Measurements from ENCODE around the gene CDC42SE2. TPM values are rescaled to one million over a fixed set of nuclear protein-coding genes. Genes with fewer than 3 reads are reported as not detected.
A peak's percentile ranks its signal among the peaks of the same experiment; 100 is the strongest.
"Not testable (repeated sequence)": the region's sequence is repeated elsewhere in the genome, so short reads cannot be mapped to it uniquely, and the experiment has no call there.

The CDC42SE2 gene
- total RNA-seq, 2 experiments from 2014 or later = 115 to 126 TPM

- H3K4me3 Mint-ChIP-seq; CTCF ChIA-PET; DNase-seq; H3K27ac Mint-ChIP-seq; ATAC-seq; H3K27me3 Mint-ChIP-seq (ENCODE audit: low read depth): not testable (repeated sequence)
- H3K4me1 Mint-ChIP-seq (ENCODE audit: low read depth) = peaks cover 63% of the 10 kb centered on the region
- POLR2A ChIA-PET = interaction anchor here (1.1 kb wide), 1 partner anchor 52 kb away, joined by 3 read pairs; no protein-coding TSS in a partner anchor
- peaks cover 93% of the 10 kb centered on the region for H3K36me3 Mint-ChIP-seq (ENCODE audit: low read depth)
- H3K9me3 Mint-ChIP-seq (ENCODE audit: insufficient read depth) = peaks cover 15% of the 10 kb centered on the region
Measured at GRCh38 chr5:131337240-131338050, 73.6 kb downstream of the CDC42SE2 start.

- no peak for ATAC-seq
- POLR2A ChIA-PET = interaction anchor here (0.7 to 1.1 kb wide), 2 partner anchors 48 to 53 kb away, joined by 3 read pairs; no protein-coding TSS in a partner anchor
- no peak for DNase-seq
- H3K27me3 Mint-ChIP-seq (ENCODE audit: low read depth) = no peaks in the 10 kb centered on the region
- no peak overlapping the region for H3K4me3 Mint-ChIP-seq
- peaks cover 15% of the 10 kb centered on the region for H3K9me3 Mint-ChIP-seq (ENCODE audit: insufficient read depth)
- H3K4me1 Mint-ChIP-seq (ENCODE audit: low read depth) = peaks cover 62% of the 10 kb centered on the region
- CTCF ChIA-PET = no interaction called here
- no peak overlapping the region for H3K27ac Mint-ChIP-seq
- H3K36me3 Mint-ChIP-seq (ENCODE audit: low read depth) = peaks cover 92% of the 10 kb centered on the region
Measured at GRCh38 chr5:131338051-131338453, 74.2 kb downstream of the CDC42SE2 start.

GRCh38 chr5:131344288-131344687, 80.4 kb downstream of the CDC42SE2 start:
- Mint-ChIP-seq H3K9me3 (ENCODE audit: insufficient read depth) (peaks cover 18% of the 10 kb centered on the region), H3K4me1 (ENCODE audit: low read depth) (peaks cover 54% of the 10 kb centered on the region), H3K27ac (peak overlapping the region; percentile 7), H3K36me3 (ENCODE audit: low read depth) (peaks cover 91% of the 10 kb centered on the region)
- H3K27me3 Mint-ChIP-seq (ENCODE audit: low read depth); DNase-seq; ATAC-seq; H3K4me3 Mint-ChIP-seq; POLR2A ChIA-PET: not testable (repeated sequence)
- CTCF ChIA-PET = interaction anchor here (2.2 kb wide), 1 partner anchor 38 kb away, joined by 6 read pairs; no protein-coding TSS in a partner anchor

GRCh38 chr5:131346204-131346603, 82.4 kb downstream of the CDC42SE2 start:
- ATAC-seq; H3K27me3 Mint-ChIP-seq (ENCODE audit: low read depth); H3K4me3 Mint-ChIP-seq; DNase-seq: not testable (repeated sequence)
- Mint-ChIP-seq H3K36me3 (ENCODE audit: low read depth) (peaks cover 72% of the 10 kb centered on the region), H3K4me1 (ENCODE audit: low read depth) (peaks cover 45% of the 10 kb centered on the region), H3K9me3 (ENCODE audit: insufficient read depth) (peaks cover 15% of the 10 kb centered on the region), H3K27ac (peak overlapping the region; percentile 2)
- ChIA-PET POLR2A (interaction anchor here (0.6 kb wide), 1 partner anchor 20 kb away, joined by 4 read pairs; no protein-coding TSS in a partner anchor), CTCF (interaction anchor here (2.2 kb wide), 1 partner anchor 36 kb away, joined by 6 read pairs; no protein-coding TSS in a partner anchor)

GRCh38 chr5:131353991-131354390, 90.1 kb downstream of the CDC42SE2 start:
- CTCF ChIA-PET = interaction anchor here (3.7 kb wide), 1 partner anchor 29 kb away, joined by 32 read pairs; no protein-coding TSS in a partner anchor
- Mint-ChIP-seq H3K4me1 (ENCODE audit: low read depth) (peaks cover 45% of the 10 kb centered on the region), H3K27me3 (ENCODE audit: low read depth) (no peaks in the 10 kb centered on the region)

GRCh38 chr5:131355971-131356528, 92.2 kb downstream of the CDC42SE2 start:
- Mint-ChIP-seq H3K4me3 (no peak overlapping the region), H3K36me3 (ENCODE audit: low read depth) (peaks cover 45% of the 10 kb centered on the region)

More at GRCh38 chr5:131353991-131354390, 90.1 kb downstream of the CDC42SE2 start:
- Mint-ChIP-seq H3K36me3 (ENCODE audit: low read depth) (peaks cover 28% of the 10 kb centered on the region), H3K4me3 (no peak overlapping the region), H3K9me3 (ENCODE audit: insufficient read depth) (no peaks in the 10 kb centered on the region), H3K27ac (no peak overlapping the region)
- ATAC-seq (no peak), DNase-seq (no peak)
- POLR2A ChIA-PET = interaction anchor here (0.6 kb wide), 1 partner anchor 63 kb away, joined by 3 read pairs; no protein-coding TSS in a partner anchor

GRCh38 chr5:131356619-131357018, 92.8 kb downstream of the CDC42SE2 start:
- no peak overlapping the region for H3K4me3 Mint-ChIP-seq
- H3K27ac Mint-ChIP-seq = no peak overlapping the region
- ChIA-PET CTCF (interaction anchor here (0.9 to 3.7 kb wide), 5 partner anchors 9 to 60 kb away, joined by 3 to 32 read pairs (median 4); no protein-coding TSS in a partner anchor), POLR2A (interaction anchor here (1.1 kb wide), 1 partner anchor 32 kb away, joined by 3 read pairs; no protein-coding TSS in a partner anchor)
- H3K4me1 Mint-ChIP-seq (ENCODE audit: low read depth) = peaks cover 52% of the 10 kb centered on the region
- H3K27me3 Mint-ChIP-seq (ENCODE audit: low read depth) = no peaks in the 10 kb centered on the region
- ATAC-seq (no peak), DNase-seq (no peak)
- peaks cover 51% of the 10 kb centered on the region for H3K36me3 Mint-ChIP-seq (ENCODE audit: low read depth)
- H3K9me3 Mint-ChIP-seq (ENCODE audit: insufficient read depth) = no peaks in the 10 kb centered on the region

More at GRCh38 chr5:131355971-131356528, 92.2 kb downstream of the CDC42SE2 start:
- DNase-seq (no peak), ATAC-seq (no peak)
- Mint-ChIP-seq H3K27ac (peak overlapping the region; percentile 33), H3K4me1 (ENCODE audit: low read depth) (peaks cover 48% of the 10 kb centered on the region), H3K9me3 (ENCODE audit: insufficient read depth) (no peaks in the 10 kb centered on the region), H3K27me3 (ENCODE audit: low read depth) (no peaks in the 10 kb centered on the region)
- CTCF ChIA-PET = interaction anchor here (0.9 to 3.7 kb wide), 5 partner anchors 9 to 60 kb away, joined by 3 to 32 read pairs (median 4); no protein-coding TSS in a partner anchor
- POLR2A ChIA-PET = interaction anchor here (1.1 kb wide), 1 partner anchor 31 kb away, joined by 3 read pairs; no protein-coding TSS in a partner anchor

- ChIA-PET CTCF (interaction anchor here (1.0 to 3.7 kb wide), 3 partner anchors 20 to 25 kb away, joined by 3 to 32 read pairs (median 4); no protein-coding TSS in a partner anchor), POLR2A (interaction anchor here (0.8 kb wide), 1 partner anchor 59 kb away, joined by 3 read pairs; no protein-coding TSS in a partner anchor)
- Mint-ChIP-seq H3K4me3 (no peak overlapping the region), H3K27ac (peak overlapping the region; percentile 55), H3K27me3 (ENCODE audit: low read depth) (no peaks in the 10 kb centered on the region), H3K36me3 (ENCODE audit: low read depth) (peaks cover 50% of the 10 kb centered on the region), H3K4me1 (ENCODE audit: low read depth) (peaks cover 50% of the 10 kb centered on the region), H3K9me3 (ENCODE audit: insufficient read depth) (no peaks in the 10 kb centered on the region)
- no peak for DNase-seq
- peak; percentile 71 for ATAC-seq
Measured at GRCh38 chr5:131357739-131358561, 94.1 kb downstream of the CDC42SE2 start.

- DNase-seq (no peak), ATAC-seq (no peak)
- Mint-ChIP-seq H3K4me3 (no peak overlapping the region), H3K36me3 (ENCODE audit: low read depth) (peaks cover 68% of the 10 kb centered on the region), H3K27ac (peak overlapping the region; percentile 37), H3K27me3 (ENCODE audit: low read depth) (no peaks in the 10 kb centered on the region), H3K4me1 (ENCODE audit: low read depth) (peaks cover 64% of the 10 kb centered on the region), H3K9me3 (ENCODE audit: insufficient read depth) (no peaks in the 10 kb centered on the region)
- CTCF ChIA-PET = interaction anchor here (1.7 to 1.8 kb wide), 2 partner anchors 10 to 16 kb away, joined by 4 read pairs; no protein-coding TSS in a partner anchor
- POLR2A ChIA-PET = interaction anchor here (1.2 to 3.0 kb wide), 2 partner anchors 20 to 97 kb away, joined by 4 to 8 read pairs; partner anchors contain the start of gene CDC42SE2
Measured at GRCh38 chr5:131361677-131362315, 97.9 kb downstream of the CDC42SE2 start.

- H3K27ac Mint-ChIP-seq = peak overlapping the region; percentile 81
- peaks cover 70% of the 10 kb centered on the region for H3K36me3 Mint-ChIP-seq (ENCODE audit: low read depth)
- CTCF ChIA-PET = interaction anchor here (0.9 to 2.1 kb wide), 4 partner anchors 8 to 18 kb away, joined by 3 to 10 read pairs (median 4); no protein-coding TSS in a partner anchor
- H3K4me1 Mint-ChIP-seq (ENCODE audit: low read depth) = peaks cover 59% of the 10 kb centered on the region
- POLR2A ChIA-PET = interaction anchor here (0.9 to 1.9 kb wide), 3 partner anchors 18 to 99 kb away, joined by 5 to 7 read pairs (median 6); partner anchors contain the start of gene CDC42SE2
- no peak overlapping the region for H3K4me3 Mint-ChIP-seq
- no peaks in the 10 kb centered on the region for H3K9me3 Mint-ChIP-seq (ENCODE audit: insufficient read depth)
- no peaks in the 10 kb centered on the region for H3K27me3 Mint-ChIP-seq (ENCODE audit: low read depth)
- DNase-seq = no peak
- ATAC-seq = peak; percentile 41
Measured at GRCh38 chr5:131363811-131364506, 100.1 kb downstream of the CDC42SE2 start.

All from activated CD8-positive, alpha-beta T cell treated with anti-CD3 and anti-CD28 coated beads, Interleukin-2, amount 10 ng/mL, durations not matched to agents 7 days and 5 days (primary cell).